Fibroblast of skin of abdomen (primary cell): ENCODE data around the gene FHIT.
A peak's percentile ranks its signal among the peaks of the same experiment; 100 is the strongest.

Experiments
- DNase-seq: peaks from one replicate; pipeline ENCODE4 v3.0.0-alpha.2; 2013

FHIT gene

DNA sequence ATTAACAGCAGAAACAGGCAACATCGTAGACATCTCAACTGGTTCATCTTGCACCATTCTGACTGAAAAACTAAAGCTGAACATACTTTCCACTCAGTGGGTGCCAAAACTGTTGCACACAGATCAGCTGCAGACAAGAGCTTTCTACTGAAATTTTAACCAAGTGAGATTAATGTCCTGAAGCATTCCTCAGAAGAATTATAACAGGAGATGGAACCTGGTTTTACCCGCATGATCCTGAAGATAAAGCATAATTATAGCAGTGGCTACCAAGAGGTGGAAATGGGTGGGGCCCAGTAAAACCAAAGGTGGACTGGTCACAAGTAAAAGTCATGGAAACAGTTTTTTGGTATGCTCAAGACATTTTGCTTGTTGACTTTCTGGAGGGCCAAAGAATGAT lies 858.8 kb downstream of the FHIT start:
- DNase-seq, result no peak

DNA sequence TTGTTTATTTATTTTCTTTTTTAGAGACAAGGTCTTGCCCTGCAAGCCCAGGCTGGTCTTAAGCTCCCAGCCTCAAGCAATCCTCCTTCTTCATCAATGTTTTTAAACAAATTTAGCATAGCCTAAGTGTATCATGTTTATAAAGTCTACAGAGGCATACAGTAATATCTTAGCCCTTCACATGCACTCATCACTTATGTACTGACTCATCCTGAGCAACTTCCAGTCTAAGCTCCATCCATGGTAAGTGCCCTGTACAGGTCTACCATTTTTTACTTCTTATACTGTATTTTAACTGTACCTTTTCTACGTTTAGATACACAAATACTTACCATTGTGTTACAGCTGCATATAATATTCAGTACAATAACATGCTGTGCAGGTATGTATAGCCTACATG lies 860.0 kb downstream of the FHIT start:
- no peak for DNase-seq

DNA sequence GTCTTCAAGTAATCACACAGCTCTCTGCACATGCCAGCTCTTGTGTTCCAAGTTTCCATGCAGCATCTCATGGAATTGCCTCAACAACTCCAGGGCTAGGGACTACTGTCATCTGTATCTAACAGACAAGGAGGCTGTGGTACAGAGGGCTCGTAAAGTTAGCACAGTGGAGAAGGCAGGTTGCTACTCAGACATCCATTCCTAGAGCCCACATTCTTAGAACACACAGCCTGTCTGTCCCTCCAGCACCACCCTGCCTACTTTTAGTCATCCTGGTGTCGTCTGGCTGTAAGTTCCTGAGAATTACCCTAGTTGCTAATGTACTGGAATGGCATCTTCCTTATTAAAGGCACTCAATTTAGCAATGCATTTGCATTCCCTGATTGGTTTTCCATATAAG lies 862.5 kb downstream of the FHIT start:
- DNase-seq, result no peak

DNA sequence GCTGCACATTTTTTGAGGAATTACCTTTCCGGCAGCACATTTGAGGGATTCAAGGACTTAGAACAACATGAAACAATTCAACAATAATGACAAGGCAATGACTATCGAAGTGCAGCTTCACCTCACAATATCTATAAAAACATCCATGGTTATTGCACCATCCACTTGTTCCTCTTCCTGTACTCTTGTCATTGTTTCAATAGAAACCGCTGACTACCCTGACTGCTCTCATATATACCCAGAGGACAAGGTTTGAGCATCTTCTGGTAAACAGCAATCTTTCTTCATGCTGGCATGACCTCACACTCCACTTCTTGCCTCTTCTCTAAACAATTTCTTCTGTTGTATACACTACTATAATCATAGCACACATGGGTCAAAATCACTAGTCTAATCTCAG lies 864.9 kb downstream of the FHIT start:
- DNase-seq, result no peak

DNA sequence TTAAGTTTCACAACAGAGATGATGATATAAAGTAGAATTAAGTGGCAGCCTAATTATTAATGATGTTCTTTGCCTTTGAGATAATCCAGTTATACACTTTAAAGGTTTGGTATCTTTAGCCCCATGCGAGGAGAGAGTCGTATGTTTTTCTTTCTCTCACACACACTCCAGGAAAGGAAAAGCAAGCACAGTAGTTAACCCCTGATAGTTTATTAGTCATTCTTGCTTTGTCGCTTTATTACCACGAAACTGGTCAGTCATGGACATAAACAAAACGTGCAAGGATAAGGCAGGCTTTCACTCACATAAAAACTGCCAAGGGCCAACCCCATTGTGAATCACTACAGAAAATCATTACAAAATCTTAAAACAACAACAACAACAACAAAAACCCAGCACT lies 866.9 kb downstream of the FHIT start:
- DNase-seq, result no peak

DNA sequence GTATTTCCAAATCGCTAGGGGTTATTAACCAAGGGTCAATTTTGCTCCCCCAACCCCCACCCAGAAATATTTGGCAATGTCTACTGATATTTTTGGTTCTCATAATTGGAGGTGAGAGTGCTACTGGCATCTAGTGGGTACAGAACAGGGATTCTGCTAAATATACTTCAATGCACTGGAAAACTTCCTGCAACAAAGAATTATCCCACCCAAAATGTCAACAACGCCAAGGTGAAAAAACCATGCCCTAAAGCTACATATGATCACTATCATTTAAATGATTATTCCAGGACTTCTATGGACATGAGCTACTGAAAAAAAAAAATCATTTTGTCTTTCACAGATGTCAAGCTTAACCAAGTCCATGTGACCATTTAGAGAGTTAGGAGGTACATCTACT lies 867.9 kb downstream of the FHIT start:
- DNase-seq, result no peak

DNA sequence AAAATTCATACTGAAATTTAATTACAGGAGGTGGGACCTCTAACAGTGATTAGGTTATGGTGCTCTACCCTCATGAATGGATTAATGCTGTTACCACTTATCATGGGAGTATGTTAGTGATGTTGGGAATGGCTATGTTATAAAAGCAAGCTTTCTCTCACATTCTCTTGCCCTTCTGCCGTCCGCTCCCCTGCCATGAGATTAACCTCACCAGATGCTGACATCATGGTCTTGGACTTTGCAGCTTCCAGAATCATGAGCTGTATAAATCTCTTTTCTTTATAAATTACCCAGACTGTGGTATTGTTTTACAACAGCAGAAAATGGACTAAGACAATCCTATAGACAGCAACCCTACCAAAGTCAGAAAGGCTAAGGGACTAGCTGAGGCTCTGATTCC lies 884.8 kb downstream of the FHIT start:
- peak; percentile 12 for DNase-seq

DNA sequence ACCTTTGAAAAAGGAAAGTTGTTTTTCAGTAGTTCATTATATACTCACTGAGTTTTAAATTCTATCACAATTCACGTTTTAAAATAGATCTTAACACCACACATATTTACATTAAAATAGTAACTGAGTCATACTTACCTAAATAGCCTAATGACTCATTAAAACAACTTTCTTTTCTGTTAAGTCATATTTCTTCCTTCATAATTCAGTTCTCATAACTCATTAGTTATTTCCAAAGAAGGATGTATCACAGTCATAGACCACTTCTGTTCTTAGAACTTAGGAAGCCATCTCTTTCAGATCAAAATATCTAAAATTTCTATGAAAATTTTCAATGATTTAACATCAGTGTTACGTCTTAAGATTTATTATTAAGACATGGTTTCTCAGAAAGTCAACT lies 885.9 kb downstream of the FHIT start:
- DNase-seq, result peak; percentile 40

DNA sequence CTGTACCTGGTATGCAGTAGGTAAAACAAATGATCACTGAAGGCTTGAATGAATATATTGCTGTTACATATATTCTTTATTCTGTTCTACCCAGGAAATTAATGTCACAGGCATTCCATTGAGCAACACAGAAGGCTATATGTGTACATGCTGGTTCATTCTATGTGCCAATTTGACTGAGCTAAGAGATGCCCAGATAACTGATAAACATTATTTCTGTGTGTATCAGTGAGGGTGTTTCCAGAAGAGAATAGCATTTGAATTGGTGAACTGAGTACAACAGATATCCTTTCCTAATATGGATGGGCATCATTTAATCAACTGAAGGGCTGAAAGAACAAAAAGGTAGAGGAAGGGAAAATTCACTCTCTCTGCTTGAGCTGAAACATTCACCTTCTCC lies 886.8 kb downstream of the FHIT start:
- no peak for DNase-seq

DNA sequence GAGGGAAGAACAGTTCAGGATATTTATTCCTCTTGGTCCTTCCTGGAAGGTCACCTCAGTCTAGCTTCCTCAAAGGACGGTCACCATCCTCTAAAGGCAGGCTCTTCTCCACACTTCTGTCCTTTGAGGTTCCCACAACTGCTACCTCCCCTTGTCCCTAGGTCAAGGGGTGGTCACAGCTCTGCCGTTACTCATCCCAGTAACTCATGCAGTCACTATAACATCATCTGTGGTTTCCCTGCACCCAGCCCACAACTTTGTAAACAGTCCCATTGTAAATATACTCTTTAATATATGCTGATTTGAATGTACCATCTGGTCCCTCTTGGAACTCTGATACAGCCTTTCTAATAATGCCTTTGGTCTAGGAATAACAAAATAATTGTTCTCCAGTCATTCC lies 887.4 kb downstream of the FHIT start:
- DNase-seq, result no peak

DNA sequence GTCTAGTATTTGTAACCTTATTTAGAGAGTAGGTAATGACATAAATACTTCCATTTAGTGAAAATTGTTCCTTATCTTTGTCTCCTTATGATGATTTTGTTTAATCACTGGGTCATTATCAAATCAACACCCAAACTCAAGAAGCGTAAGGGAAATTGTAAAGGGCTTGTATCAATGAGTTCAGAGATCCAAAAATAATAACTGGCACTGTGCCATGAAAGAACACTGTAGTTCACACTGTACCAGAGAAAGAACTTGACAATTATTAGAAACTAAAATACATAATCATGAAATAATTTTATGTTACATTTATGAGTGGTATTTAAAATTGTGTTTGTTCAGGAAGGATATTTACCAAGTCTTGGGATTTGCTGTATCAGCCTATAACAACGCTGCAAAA lies 895.4 kb downstream of the FHIT start:
- no peak for DNase-seq

DNA sequence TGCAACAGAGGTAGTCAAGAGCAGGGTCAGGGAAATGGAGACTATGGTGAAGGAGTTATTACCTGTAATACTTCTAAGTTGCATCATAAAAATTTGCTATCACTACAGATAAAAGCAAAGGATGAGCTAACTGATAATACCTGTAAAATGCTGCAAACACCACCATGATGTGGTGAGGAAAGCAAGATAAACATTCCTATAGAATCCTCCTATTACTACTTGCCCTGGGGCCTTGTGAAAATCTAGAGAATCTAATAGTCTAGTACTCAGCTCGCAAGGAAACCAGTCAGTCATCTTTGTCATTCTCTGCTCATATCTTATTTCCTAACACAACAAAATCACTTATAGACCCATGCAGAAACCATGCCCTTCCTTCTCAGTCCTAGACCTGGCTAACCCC lies 899.8 kb downstream of the FHIT start:
- DNase-seq, result no peak

DNA sequence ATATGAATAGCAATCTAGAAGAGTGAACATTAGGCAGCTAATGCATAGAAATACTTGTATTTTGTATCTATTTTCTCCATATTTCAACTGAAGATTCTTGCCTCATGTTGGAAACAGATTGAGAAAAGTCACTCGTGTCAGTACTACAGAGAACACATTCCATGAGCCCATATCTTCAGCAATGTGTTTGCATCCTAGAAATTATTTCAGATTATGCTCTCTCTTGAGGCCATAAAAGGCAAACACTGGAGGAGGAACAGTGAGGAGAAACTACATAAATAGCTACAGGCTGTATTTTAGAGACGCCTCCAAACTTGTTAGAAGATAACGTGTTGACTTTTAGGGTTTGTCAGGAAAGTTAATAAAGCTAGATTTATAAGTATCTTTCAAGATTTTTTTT lies 906.9 kb downstream of the FHIT start:
- no peak for DNase-seq

DNA sequence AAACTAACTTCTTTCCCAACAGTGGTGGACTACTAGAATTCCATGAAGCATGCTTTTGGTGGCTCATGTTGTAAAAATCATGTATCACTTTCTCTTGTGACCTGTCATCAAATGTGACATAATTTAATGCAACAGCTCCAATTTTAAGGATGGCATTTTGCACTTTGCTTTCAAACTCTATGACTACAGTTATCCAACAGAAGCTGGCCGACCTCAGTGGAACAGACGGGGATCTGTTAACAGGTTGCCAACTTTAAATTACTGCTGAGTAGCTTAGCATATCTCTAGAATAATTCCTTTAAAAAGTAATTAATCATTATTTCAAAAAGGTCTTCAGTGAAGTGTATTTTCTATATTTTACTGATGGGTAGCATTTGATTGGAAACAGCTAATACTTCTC lies 907.4 kb downstream of the FHIT start:
- no peak for DNase-seq

DNA sequence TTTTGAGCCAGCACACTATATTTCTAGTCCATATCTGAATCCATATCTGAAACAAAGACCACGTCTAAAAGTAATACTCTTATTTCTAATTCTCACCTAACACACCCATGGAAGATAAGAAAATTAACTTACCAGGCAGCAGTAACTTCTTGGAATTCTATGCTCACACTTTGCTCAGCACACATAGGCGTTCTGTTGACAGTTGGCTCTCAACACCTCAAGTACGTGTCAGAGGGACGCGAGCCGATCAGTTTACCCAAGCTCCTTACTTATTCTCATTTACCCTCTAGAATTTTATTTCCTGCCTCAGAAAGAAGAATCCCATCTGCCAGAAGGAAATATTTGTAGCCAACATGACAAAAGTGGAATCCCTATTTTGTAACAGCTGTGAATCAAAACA lies 911.9 kb downstream of the FHIT start:
- no peak for DNase-seq

DNA sequence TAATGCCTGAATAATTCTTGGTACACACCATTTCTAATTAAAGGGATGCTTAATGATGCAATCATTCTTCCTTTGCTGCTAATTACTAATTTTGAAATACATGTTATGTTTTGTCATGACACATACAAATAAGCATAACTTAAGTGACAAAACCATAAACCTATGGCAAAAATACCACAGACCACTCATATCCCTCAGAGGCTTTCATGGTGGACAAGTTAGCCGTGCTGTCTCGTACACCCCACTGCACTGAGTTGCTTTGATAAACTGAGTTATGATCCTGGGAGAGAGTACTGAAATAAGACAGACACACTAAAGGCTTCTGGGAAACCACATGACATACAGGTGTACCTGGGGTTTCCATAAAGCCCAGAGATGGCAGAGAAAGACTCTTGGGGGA lies 913.8 kb downstream of the FHIT start:
- no peak for DNase-seq

DNA sequence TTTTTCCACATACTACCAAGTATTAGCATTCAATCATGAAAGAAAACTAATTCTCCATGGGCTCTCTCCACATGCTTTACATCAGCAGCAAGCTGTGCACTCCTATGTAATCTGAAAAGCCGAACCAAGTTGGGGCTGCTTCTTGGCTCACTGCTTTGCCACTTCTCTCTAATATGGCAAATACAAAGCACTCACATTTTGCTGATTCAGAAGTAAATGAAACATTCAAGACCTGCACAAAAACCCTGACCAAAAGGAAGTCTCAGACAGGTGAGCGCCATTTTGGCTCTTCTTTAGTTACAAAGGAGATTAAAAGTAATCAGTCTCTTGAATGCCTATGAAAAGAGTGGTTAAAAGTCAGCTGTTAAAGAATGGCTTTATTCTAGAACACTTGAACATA lies 915.2 kb downstream of the FHIT start:
- DNase-seq, result no peak

DNA sequence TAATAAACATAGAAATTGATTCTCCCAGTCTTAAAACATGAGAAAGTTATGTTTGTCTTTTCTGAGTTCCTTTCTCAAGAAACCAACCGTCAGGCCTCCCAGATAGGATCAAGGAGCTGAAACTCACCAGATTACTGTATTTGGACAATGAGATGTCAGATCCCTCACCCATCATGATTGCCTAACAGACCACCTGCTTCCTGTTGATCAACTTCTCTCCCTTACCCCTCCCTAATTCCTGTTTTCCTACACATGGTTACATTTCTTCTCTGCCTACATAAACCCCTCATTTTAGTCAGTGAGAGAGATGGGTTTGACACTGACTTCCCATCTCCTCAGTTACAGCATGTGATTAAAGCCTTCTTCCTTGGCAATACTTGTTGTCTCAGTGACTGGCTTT lies 917.5 kb downstream of the FHIT start:
- no peak for DNase-seq

DNA sequence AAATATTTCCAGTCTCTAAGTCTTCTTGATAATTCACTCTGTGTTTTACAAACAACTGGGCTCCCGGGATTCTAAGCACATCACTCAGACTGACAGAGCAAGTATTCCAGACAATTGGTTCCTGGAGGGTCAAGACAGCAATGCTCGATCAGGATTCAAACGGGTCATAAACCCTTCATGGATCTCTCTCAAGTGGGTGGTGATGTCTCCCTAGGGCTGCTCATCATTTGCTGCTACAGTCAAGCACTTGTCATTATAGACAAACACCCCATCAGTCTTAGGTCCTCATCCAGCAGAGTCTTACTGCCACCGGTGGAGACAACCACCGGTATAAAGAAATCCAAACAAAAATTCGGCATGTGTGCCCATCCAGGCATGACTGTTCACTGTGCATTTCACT lies 921.1 kb downstream of the FHIT start:
- DNase-seq, result no peak

DNA sequence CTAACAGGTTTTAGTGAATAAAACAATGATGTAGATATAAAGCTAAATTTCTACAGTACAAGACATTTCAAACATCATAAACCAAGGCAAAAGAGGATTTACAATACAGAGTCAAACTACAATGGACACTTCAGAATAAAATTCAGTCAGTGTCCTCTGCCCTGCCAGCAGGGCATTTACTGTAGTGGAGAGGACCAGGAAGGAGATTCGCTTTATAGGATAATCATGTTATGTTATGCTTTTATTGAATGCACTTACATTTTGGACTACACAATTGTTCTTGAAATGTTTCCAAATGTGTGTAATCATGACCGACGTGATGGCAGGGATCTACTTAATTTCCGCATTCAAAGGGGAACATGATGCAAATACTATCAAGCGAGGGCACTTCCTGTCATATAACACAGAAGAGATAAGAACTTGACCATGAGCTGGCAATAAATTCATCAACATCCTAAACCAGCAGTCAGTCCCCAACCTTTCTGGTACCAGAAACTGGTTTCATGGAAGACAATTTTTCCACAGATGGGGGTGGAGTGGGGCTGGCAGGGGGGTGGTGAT lies 925.6 kb downstream of the FHIT start:
- no peak for DNase-seq

DNA sequence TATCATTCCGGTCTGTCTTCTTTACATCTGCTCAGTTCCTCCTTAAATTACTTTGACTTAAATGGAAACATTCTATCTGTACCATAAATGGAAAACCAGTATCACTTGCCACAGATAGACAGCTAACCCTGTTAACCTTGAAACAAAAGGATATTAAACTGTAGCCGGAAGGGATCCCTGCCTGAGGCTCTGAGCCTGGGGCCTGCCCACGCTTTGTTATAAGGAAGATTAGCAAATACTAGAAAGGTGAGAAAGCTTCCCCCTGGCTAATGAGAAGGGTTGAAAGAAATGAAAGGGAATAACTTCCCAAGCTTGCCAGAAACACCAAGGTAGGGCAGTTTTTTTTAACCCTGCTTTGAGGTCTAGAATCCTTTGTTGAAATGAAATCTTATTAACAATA lies 927.6 kb downstream of the FHIT start:
- no peak for DNase-seq

DNA sequence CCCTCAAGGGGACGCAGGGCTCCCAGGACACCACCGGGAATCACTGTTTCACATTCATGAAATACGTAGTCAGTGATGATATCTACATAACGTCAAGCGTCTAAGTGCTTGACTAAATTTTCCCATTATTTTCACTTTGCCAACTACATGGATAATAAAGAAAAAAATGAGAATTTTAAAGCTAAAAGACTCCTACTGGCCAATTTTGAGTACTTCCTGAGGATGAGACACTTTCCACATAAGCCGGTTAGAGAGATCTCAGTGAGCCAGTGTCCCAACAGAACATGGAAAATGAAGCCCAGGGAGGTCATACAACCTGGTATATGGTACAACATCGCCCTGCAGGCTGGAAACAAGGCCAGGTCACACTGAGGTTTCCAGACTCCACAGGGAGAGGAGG lies 928.1 kb downstream of the FHIT start:
- no peak for DNase-seq

DNA sequence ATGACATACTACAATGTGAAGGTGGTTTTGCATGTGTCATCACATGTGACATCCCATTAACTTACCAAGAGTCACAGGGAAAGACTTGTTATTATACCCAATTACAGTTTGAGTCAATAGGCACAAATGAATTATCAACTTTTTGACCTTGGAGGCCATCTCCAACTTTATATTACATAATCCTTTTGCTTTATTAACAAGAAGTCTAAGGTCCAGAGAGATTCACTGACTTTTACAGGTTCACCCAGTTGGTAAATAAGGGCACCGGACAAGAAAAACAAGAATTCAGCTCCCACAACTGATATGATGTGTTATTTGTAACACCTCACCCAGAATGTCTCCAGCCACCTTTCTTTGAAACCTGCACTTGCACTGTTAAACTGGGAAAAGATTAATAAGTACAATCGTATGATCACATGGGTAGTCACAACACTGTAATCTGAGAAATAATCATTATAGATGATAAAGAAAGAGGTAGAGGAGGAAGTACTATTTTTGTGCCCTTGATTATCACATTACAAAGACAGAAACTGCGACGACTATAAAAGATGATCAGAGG lies 928.9 kb downstream of the FHIT start:
- no peak for DNase-seq

DNA sequence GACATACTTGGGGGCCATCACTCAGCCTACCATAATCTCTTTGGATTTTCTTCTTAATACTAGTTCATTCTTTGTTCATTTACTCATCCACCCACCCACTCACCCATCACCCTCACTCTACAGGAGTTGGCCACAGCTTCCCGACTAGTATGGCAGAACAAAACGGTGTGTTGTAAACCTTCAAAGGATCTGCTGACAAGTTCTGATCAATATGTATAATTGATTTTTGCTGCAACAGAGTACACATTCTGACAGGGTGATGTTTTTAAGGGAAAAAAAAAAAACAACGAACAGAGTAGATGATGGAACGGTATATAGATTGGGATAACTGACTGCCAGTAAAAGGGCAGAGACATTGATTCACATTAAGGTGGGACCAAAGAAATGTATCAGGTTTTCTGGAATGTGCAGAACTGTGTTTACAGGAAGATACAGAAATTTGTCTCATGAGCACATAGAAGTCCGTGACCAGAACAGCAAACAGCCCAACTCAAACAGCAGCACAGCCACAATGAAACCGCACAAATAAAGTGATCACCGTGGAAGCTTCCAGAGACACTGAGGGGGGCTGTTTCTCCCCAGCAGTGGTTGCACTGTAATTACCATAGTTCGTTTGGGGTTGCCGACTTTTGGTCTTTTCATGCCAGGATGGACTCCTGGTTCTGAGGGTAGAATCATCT lies 931.9 kb downstream of the FHIT start:
- DNase-seq, result no peak
